Measurements from ENCODE around the gene ACAT1.
A peak's percentile ranks its signal among the peaks of the same experiment; 100 is the strongest.
"Not testable (repeated sequence)": the region's sequence is repeated elsewhere in the genome, so short reads cannot be mapped to it uniquely, and the experiment has no call there.

ACAT1 gene

GRCh38 chr11:108147150-108147549 is 25.8 kb downstream of the ACAT1 start:
- peak; percentile 21 for DNase-seq (ENCODE audit: low read depth)

- no peak for DNase-seq (ENCODE audit: low read depth)
These were observed 27.2 kb downstream of the ACAT1 start for GRCh38 chr11:108148556-108148955.

- no peak for DNase-seq (ENCODE audit: low read depth)
These were observed 33.2 kb downstream of the ACAT1 start for GRCh38 chr11:108154591-108154990.

- DNase-seq (ENCODE audit: low read depth), result no peak
These were observed 39.7 kb downstream of the ACAT1 start for GRCh38 chr11:108160970-108161566.

- DNase-seq (ENCODE audit: low read depth), result not testable (repeated sequence)
These were observed 41.5 kb downstream of the ACAT1 start for GRCh38 chr11:108162878-108163277.

- no peak for DNase-seq (ENCODE audit: low read depth)
These were observed 46.3 kb downstream of the ACAT1 start for GRCh38 chr11:108167624-108168023.

GRCh38 chr11:108170184-108170583 is 48.8 kb downstream of the ACAT1 start:
- no peak for DNase-seq (ENCODE audit: low read depth)

- DNase-seq (ENCODE audit: low read depth), result no peak
These were observed 56.2 kb downstream of the ACAT1 start for GRCh38 chr11:108177570-108177969.

- no peak for DNase-seq (ENCODE audit: low read depth)
These were observed 72.4 kb downstream of the ACAT1 start for GRCh38 chr11:108193725-108194124.

- no peak for DNase-seq (ENCODE audit: low read depth)
These were observed 75.5 kb downstream of the ACAT1 start for GRCh38 chr11:108196901-108197300.

All from fibroblast of gingiva (primary cell).